B cell (primary cell): ENCODE data around the gene UQCC5. TPM values are rescaled to one million over a fixed set of nuclear protein-coding genes. Genes with fewer than 3 reads are reported as not detected.

Experiments
- ATAC-seq: fragments of 200-7000 bp; cut with Tn5 transposase; one replicate; pipeline ENCODE4 v1.10.0; 2021; ENCODE audit warnings: low read depth, mild to moderate bottlenecking, moderate number of reproducible peaks, moderate library complexity
- CTCF ChIA-PET: fragments of 350-600 bp; sonication (Branson Sonifier 250); formaldehyde crosslinking; loops from one replicate; lab custom pipeline; 2021; ENCODE audit warnings: antibody characterized with exemption, inconsistent platforms; lab: Charles Lee
- POLR2A ChIA-PET: fragments of 350-600 bp; sonication (Branson Sonifier 250); formaldehyde crosslinking; loops from one replicate; lab custom pipeline; 2021; ENCODE audit warnings: antibody characterized with exemption; lab: Charles Lee
- DNase-seq: peaks from one replicate; pipeline ENCODE4 v3.0.0; 2013
- H2AFZ ChIP-seq: 2 replicates; pipeline ENCODE4 v1.6.1; 2012; ENCODE audit warnings: mild to moderate bottlenecking, low read depth, low read length; ENCODE audit not compliant: insufficient read depth, poor library complexity, severe bottlenecking
- H3K27ac ChIP-seq, 2 donors: 1 replicate in 1 of 2; 2 replicates in 1 of 2; pipeline ENCODE4 v1.5.1; 2012 to 2013; ENCODE audit warnings: low read length in 2 of 2, mild to moderate bottlenecking in 2 of 2, moderate library complexity in 1 of 2
- H3K27me3 ChIP-seq, 4 experiments: fragments of 200-600 bp in 1 of 4; sonication (generic) in 1 of 4; replicated peaks in 1 of 4; 1 replicate in 2 of 4; 2 replicates in 2 of 4; pipeline versions ENCODE4 v1.6.1 to v1.7.0; 2013 to 2016; ENCODE audit warnings: low read length in 3 of 4, mild to moderate bottlenecking in 2 of 4, mixed read lengths in 1 of 4, moderate library complexity in 1 of 4; ENCODE audit not compliant: insufficient read depth in 4 of 4, control insufficient read depth in 3 of 4; ENCODE audit errors: control extremely low read depth in 1 of 4
- H3K36me3 ChIP-seq, 2 experiments: replicated peaks in 1 of 2; 1 replicate in 1 of 2; 2 replicates in 1 of 2; pipeline versions ENCODE4 v1.6.1 to v1.7.1; 2013; ENCODE audit warnings: low read length in 1 of 2; ENCODE audit not compliant: insufficient read depth in 2 of 2, control insufficient read depth in 1 of 2; ENCODE audit errors: control extremely low read depth in 1 of 2, extremely low read depth in 1 of 2
- H3K4me1 ChIP-seq, 2 donors: fragments of 200-600 bp in 1 of 2; sonication (generic) in 1 of 2; 1 replicate in 1 of 2; 2 replicates in 1 of 2; pipeline versions ENCODE4 v1.5.1 to v1.6.1; 2013 to 2017; ENCODE audit warnings: low read length in 2 of 2; ENCODE audit not compliant: control insufficient read depth in 2 of 2, insufficient read depth in 2 of 2
- H3K4me2 ChIP-seq: replicated peaks from 2 replicates; pipeline ENCODE3; 2012; ENCODE audit warnings: mild to moderate bottlenecking, low read depth, low read length; ENCODE audit not compliant: poor library complexity, severe bottlenecking
- H3K4me3 ChIP-seq, 5 experiments: fragments of 200-600 bp in 1 of 5; sonication (generic) in 1 of 5; 1 replicate in 3 of 5; 2 replicates in 2 of 5; pipeline versions ENCODE4 v1.5.1 to v1.7.0; 2011 to 2016; ENCODE audit warnings: low read length in 4 of 5, mild to moderate bottlenecking in 4 of 5, low read depth in 2 of 5, control low read depth in 1 of 5, moderate library complexity in 1 of 5; ENCODE audit not compliant: insufficient read depth in 1 of 5; ENCODE audit errors: control extremely low read depth in 1 of 5, extremely low read depth in 1 of 5
- H3K79me2 ChIP-seq: fragments of 200-600 bp; sonication (generic); one replicate; pipeline ENCODE4 v1.6.0; 2016; ENCODE audit warnings: low read length; ENCODE audit not compliant: control insufficient read depth, insufficient read depth
- H3K9ac ChIP-seq: fragments of 200-600 bp; sonication (generic); 2 replicates; pipeline ENCODE4 v1.6.1; 2017; ENCODE audit warnings: mild to moderate bottlenecking, low read length, moderate library complexity
- H3K9me3 ChIP-seq, 3 donors: one replicate each; pipeline versions ENCODE4 v1.6.1 to v1.7.1; 2013; ENCODE audit warnings: low read length in 2 of 3; ENCODE audit not compliant: control insufficient read depth in 2 of 3, insufficient read depth in 1 of 3; ENCODE audit errors: control extremely low read depth in 1 of 3
- H4K20me1 ChIP-seq: 2 replicates; pipeline ENCODE4 v1.6.0; 2012; ENCODE audit warnings: mild to moderate bottlenecking, low read length; ENCODE audit not compliant: insufficient read depth, control insufficient read depth, poor library complexity, severe bottlenecking
- H3K27ac Mint-ChIP-seq: one replicate; pipeline ENCODE4 v1.8.0; 2021; ENCODE audit warnings: mixed read lengths
- H3K27me3 Mint-ChIP-seq: one replicate; pipeline ENCODE4 v1.8.0; 2021; ENCODE audit warnings: mixed read lengths
- H3K4me1 Mint-ChIP-seq: one replicate; pipeline ENCODE4 v1.8.0; 2021; ENCODE audit warnings: mixed read lengths
- H3K4me3 Mint-ChIP-seq: one replicate; pipeline ENCODE4 v1.8.0; 2021; ENCODE audit warnings: mixed read lengths
- H3K9me3 Mint-ChIP-seq: one replicate; pipeline ENCODE4 v1.8.0; 2022; ENCODE audit warnings: mixed read lengths; ENCODE audit not compliant: insufficient read depth
- CTCF ChIP-seq: fragments of 200-600 bp; IDR thresholded peaks from one replicate; pipeline ENCODE4 v1.8.0; 2022; ENCODE audit warnings: antibody characterized with exemption, mild to moderate bottlenecking
- EZH2 ChIP-seq: IDR thresholded peaks from 2 replicates; pipeline ENCODE4 v1.6.1; 2012; ENCODE audit warnings: borderline replicate concordance, low read depth, mild to moderate bottlenecking, moderate library complexity, low read length; ENCODE audit not compliant: insufficient read depth, poor library complexity, severe bottlenecking
- WGBS: methylation state at CpG from one replicate; pipeline ENCODE4 v1.1.5; 2013; ENCODE audit warnings: missing lambda C conversion rate; ENCODE audit not compliant: insufficient coverage; 5-methylcytosine and 5-hydroxymethylcytosine counted together
- intact Hi-C: fragments of 100-400 bp; cut with micrococcal nuclease; formaldehyde crosslinking; loops from one replicate; pipeline ENCODE4 v1.10.0; 2022
- polyA plus RNA-seq: library from polyadenylated mRNA; depleted of rRNA; stranded (reverse); fragments of >200 nt; gene quantifications from 2 replicates; pipeline ENCODE4 v1.2.3, GENCODE V29; 2012
- total RNA-seq, 2 donors: library from RNA; stranded (reverse); fragments of 120-200 nt in 1 of 2; gene quantifications; 1 replicate in 1 of 2; 2 replicates in 1 of 2; pipeline versions ENCODE4 v1.2.3 to v1.2.4, GENCODE V29; 2013 to 2022

UQCC5 gene
- total and polyA plus RNA-seq, 2 donors (not counting 1 experiment from before 2014, with no cell fraction given) = 1.1 to 10.3 TPM

DNA sequence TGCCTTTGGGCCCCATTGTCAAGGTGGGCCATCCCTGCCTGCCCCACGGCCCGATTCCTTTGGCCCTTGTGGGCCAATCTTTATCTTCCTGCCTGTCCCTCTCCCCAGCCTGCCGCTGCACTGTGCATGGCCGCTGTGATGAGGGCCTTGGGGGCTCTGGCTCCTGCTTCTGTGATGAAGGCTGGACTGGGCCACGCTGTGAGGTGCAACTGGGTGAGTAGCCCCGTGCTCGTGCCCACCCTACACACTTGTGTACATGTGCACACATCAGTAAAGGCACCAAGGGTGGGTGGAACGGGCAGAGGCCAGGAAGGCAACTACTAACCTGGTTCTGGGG is 14.9 kb upstream of the UQCC5 start:
- no peak overlapping the region for H3K4me2 ChIP-seq
- no peaks in the 10 kb centered on the region for H3K36me3 ChIP-seq
- no peak overlapping the region for H3K9ac ChIP-seq
- 92% methylated on average over 3 of the region's 8 CpGs for WGBS
- Mint-ChIP-seq H3K27me3 (no peaks in the 10 kb centered on the region), H3K27ac (no peak overlapping the region), H3K4me1 (no peaks in the 10 kb centered on the region), H3K9me3 (no peaks in the 10 kb centered on the region), H3K4me3 (no peak overlapping the region)
- no peak for TF ChIP-seq EZH2
- TF ChIP-seq CTCF = no peak
- no peak for DNase-seq
- H4K20me1 ChIP-seq = no peaks in the 10 kb centered on the region
- ChIA-PET CTCF (no interaction called here), POLR2A (no interaction called here)
- no peaks in the 10 kb centered on the region for H3K9me3 ChIP-seq
- no peak overlapping the region for H3K4me3 ChIP-seq
- intact Hi-C loops = no loop called here
- no peak for ATAC-seq
- no peak overlapping the region for H2AFZ ChIP-seq
- H3K79me2 ChIP-seq = no peaks in the 10 kb centered on the region
- H3K27me3 ChIP-seq = no peaks in the 10 kb centered on the region
- no peak overlapping the region for H3K27ac ChIP-seq
- no peaks in the 10 kb centered on the region for H3K4me1 ChIP-seq

DNA sequence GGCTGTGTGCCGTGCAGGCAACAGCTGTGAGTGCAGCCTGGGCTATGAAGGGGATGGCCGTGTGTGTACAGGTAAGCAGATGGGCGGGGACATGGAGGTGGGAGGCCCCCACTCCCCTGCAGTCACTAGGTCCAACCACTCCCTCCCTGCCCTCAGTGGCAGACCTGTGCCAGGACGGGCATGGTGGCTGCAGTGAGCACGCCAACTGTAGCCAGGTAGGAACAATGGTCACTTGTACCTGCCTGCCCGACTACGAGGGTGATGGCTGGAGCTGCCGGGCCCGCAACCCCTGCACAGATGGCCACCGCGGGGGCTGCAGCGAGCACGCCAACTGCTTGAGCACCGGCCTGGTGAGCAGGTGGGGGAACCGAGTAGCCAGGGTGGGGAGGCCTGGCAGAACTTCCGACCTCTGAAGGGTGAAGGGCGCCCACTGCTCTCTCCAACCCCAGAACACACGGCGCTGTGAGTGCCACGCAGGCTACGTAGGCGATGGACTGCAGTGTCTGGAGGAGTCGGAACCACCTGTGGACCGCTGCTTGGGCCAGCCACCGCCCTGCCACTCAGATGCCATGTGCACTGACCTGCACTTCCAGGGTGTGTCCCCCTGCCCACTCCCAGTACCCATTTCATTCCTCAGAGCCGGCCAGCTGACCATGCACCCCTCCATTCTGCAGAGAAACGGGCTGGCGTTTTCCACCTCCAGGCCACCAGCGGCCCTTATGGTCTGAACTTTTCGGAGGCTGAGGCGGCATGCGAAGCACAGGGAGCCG is 14.3 kb upstream of the UQCC5 start:
- Histone ChIP-seq H3K79me2 (no peaks in the 10 kb centered on the region), H3K36me3 (no peaks in the 10 kb centered on the region), H3K4me3 (no peak overlapping the region), H3K9ac (no peak overlapping the region), H3K4me2 (no peak overlapping the region), H4K20me1 (no peaks in the 10 kb centered on the region), H2AFZ (no peak overlapping the region), H3K4me1 (no peaks in the 10 kb centered on the region), H3K27ac (no peak overlapping the region), H3K27me3 (no peaks in the 10 kb centered on the region), H3K9me3 (no peaks in the 10 kb centered on the region)
- H3K4me1 Mint-ChIP-seq = no peaks in the 10 kb centered on the region
- intact Hi-C loops = no loop called here
- ChIA-PET CTCF (no interaction called here), POLR2A (no interaction called here)
- H3K27me3 Mint-ChIP-seq = no peaks in the 10 kb centered on the region
- DNase-seq (no peak), ATAC-seq (no peak)
- WGBS = 94% methylated on average over 33 of the region's 33 CpGs
- no peak overlapping the region for H3K4me3 Mint-ChIP-seq
- TF ChIP-seq CTCF = no peak
- TF ChIP-seq EZH2 = no peak
- H3K27ac Mint-ChIP-seq = no peak overlapping the region
- H3K9me3 Mint-ChIP-seq = no peaks in the 10 kb centered on the region
